ENCODE data around the gene GAS2L3. TPM values are rescaled to one million over a fixed set of nuclear protein-coding genes. Genes with fewer than 3 reads are reported as not detected.

GAS2L3 gene
- 4.0 and 15.6 TPM in 2 replicates for total RNA-seq (2011; cell fraction: chromatin; rRNA removed; ENCODE audit: low replicate concordance)
- total RNA-seq (2011; cell fraction: nucleolus; rRNA removed), result 2.2 and 2.5 TPM in 2 replicates
- 4.7 and 8.2 TPM in 2 replicates for total RNA-seq (2011; cell fraction: nucleoplasm; rRNA removed)
- total RNA-seq (2014; rRNA removed) (2.0 and 3.5 TPM in 2 replicates), total RNA-seq (2014; rRNA removed; fragmentation: Illumina TruSeq; extraction: Trizol) (6.9 and 7.3 TPM in 2 replicates), total RNA-seq (2015; rRNA removed; fragmentation: Illumina TruSeq; extraction: Trizol) (7.2 and 9.8 TPM in 2 replicates), total RNA-seq (2021) (5.0 and 5.9 TPM in 2 replicates), polyA plus RNA-seq (2011; rRNA removed) (2.2 and 2.6 TPM in 2 replicates), polyA plus RNA-seq (2014; fragmentation: Illumina TruSeq; extraction: Trizol) (3.9 and 5.0 TPM in 2 replicates), polyA plus RNA-seq (2014; fragmentation: Nextera tagmentation; extraction: Ambion mirVana) (1 to 10 TPM; 1.6 to 2.2 TPM), polyA plus RNA-seq (2014; rRNA removed) (1.5 and 2.8 TPM in 2 replicates), polyA minus RNA-seq (2011; rRNA and poly(A)+ RNA removed) (4.2 and 5.1 TPM in 2 replicates), Bru-seq, nascent RNA (percentile 57 among the genes with signal in this experiment), BruChase-seq, experiment 1, labeled RNA remaining after a 2-hour chase (percentile 60 among the genes with signal in this experiment), BruChase-seq, experiment 2, labeled RNA remaining after a 6-hour chase (percentile 62 among the genes with signal in this experiment)
- polyA plus RNA-seq (2011; cell fraction: cytosol; rRNA removed), result 0.25 and 0.56 TPM in 2 replicates
- polyA plus RNA-seq (2011; cell fraction: nucleus; rRNA removed), result 2.1 and 4.6 TPM in 2 replicates
- 3.2 and 5.2 TPM in 2 replicates for polyA plus RNA-seq (2012)
- 0.64 and 1.1 TPM in 2 replicates for polyA minus RNA-seq (2011; cell fraction: cytosol; rRNA and poly(A)+ RNA removed)
- polyA minus RNA-seq (2011; cell fraction: nucleus; rRNA and poly(A)+ RNA removed), result 3.1 and 8.6 TPM in 2 replicates
- long read RNA-seq, experiment 1, partial matches to known transcripts, result 0 of 5 reads
- long read RNA-seq, experiment 1, other reads (novel, unspliced or antisense), result 5 of 5 reads
- long read RNA-seq, experiment 2, partial matches to known transcripts, result 0 of 2 reads
- long read RNA-seq, experiment 2, other reads (novel, unspliced or antisense), result 2 of 2 reads
- long read RNA-seq, experiment 3, result 0 reads

- Histone ChIP-seq H3K36me3 (ENCODE audit: control insufficient read depth, insufficient read depth, low read length) (no peaks in the 10 kb centered on the region), H3K4me3 (peak within 1 kb of the TSS; percentile 54), H2AFZ (ENCODE audit: low read depth, low read length) (peak within 1 kb of the TSS; percentile 91), H3K4me1 (replicated peaks in 1 of 2; ENCODE audit: control insufficient read depth in 2 of 2, insufficient read depth in 2 of 2, low read length in 2 of 2) (peaks cover 0 to 10% of the 10 kb centered on the region in 2 experiments; a peak in 3 of 5 replicates), H3K27ac (ENCODE audit: extremely low read depth, low read depth, low read length) (peak within 1 kb of the TSS; percentile 64), H3K79me2 (ENCODE audit: control insufficient read depth, insufficient read depth, low read length) (peaks cover 8% of the 10 kb centered on the region; the same call in 1 of the 3 replicates), H3K27me3 (ENCODE audit: control insufficient read depth in 2 of 2, insufficient read depth in 2 of 2, low read length in 2 of 2) (no peaks in the 10 kb centered on the region), H3K4me2 (ENCODE audit: insufficient read depth, low read length) (peak within 1 kb of the TSS; percentile 65), H4K20me1 (replicated peaks; ENCODE audit: control insufficient read depth, insufficient read depth, low read length) (no peaks in the 10 kb centered on the region), H3K9ac (ENCODE audit: insufficient read depth in 1 of 2, low read depth in 2 of 2, low read length in 2 of 2) (peak within 1 kb of the TSS; percentile 44 to 86; a peak in 3 of 4 replicates), H3K9me3 (replicated peaks; ENCODE audit: control insufficient read depth, insufficient read depth, low read depth, low read length) (no peaks in the 10 kb centered on the region), H3K9me1 (ENCODE audit: control insufficient read depth, insufficient read depth, low read length) (no peaks in the 10 kb centered on the region)
- 32% methylated on average over 19 of the region's 70 CpGs for WGBS (ENCODE audit: insufficient coverage, low coverage, missing lambda C conversion rate)
- ATAC-seq, result peak; percentile 97
- POLR2A ChIA-PET, result interaction anchor here (0.6 to 0.8 kb wide), 3 partner anchors 10 to 1339 kb away, joined by 3 read pairs; no protein-coding TSS in a partner anchor
- CTCF ChIA-PET (ENCODE audit: low intra/inter-chr PET ratio), result no interaction called here
- intact Hi-C loops (cut with micrococcal nuclease), result no loop called here
- no peak for FAIRE-seq
- in situ Hi-C loops (cut with MboI), result loop anchor here (10.0 kb wide), 1 partner anchor 329 kb away; no protein-coding TSS in a partner anchor
- DNase-seq (ENCODE audit: extremely low read depth in 1 of 4, low spot score in 3 of 4), result peak; percentile 84 to 88 (median 85)
- BruUV-seq (replicated peaks), result TSS peak; percentile 49
- TF ChIP-seq KDM5B (IDR thresholded peaks at IDR 0.05; ENCODE audit: insufficient replicate concordance, low read depth, low read length) (peak; percentile 42), MGA (IDR thresholded peaks at IDR 0.05) (peak; percentile 85), POLR3A (IDR thresholded peaks at IDR 0.05; ENCODE audit: borderline replicate concordance, extremely low read depth, insufficient read depth, insufficient read length) (no peak)
Observed at GRCh38 chr12:100573292-100574186, at the start of gene GAS2L3. Gene GAS2L3 (plus strand): TSS chr12:100573684. CDS start chr12:100594905, 21,221 bp downstream.
